Endodermal cell (in vitro differentiated cells): ENCODE measurements around the gene PRR13. TPM values are rescaled to one million over a fixed set of nuclear protein-coding genes. Genes with fewer than 3 reads are reported as not detected.

Experiments used
- DNase-seq: peaks from one replicate; pipeline ENCODE4 v3.0.0-alpha.2; 2017
- H3K27ac ChIP-seq: 2 replicates; pipeline ENCODE4 v1.5.1; 2013; ENCODE audit warnings: mild to moderate bottlenecking, low read depth, low read length, moderate library complexity
- H3K27me3 ChIP-seq: 2 replicates; pipeline ENCODE4 v1.6.1; 2013; ENCODE audit warnings: mild to moderate bottlenecking, low read length, moderate library complexity; ENCODE audit not compliant: insufficient read depth, control insufficient read depth, poor library complexity, severe bottlenecking
- H3K36me3 ChIP-seq: 2 replicates; pipeline ENCODE4 v1.7.0; 2013; ENCODE audit warnings: mild to moderate bottlenecking, low read length, moderate library complexity; ENCODE audit not compliant: control insufficient read depth, insufficient read depth
- H3K4me1 ChIP-seq: one replicate; pipeline ENCODE4 v1.7.0; 2013; ENCODE audit warnings: low read length; ENCODE audit not compliant: control insufficient read depth, insufficient read depth
- H3K4me3 ChIP-seq: 2 replicates; pipeline ENCODE4 v1.5.1; 2013; ENCODE audit warnings: mild to moderate bottlenecking, low read length, moderate library complexity
- H3K9ac ChIP-seq: 2 replicates; pipeline ENCODE4 v1.6.1; 2013; ENCODE audit warnings: mild to moderate bottlenecking, low read length, moderate library complexity; ENCODE audit not compliant: poor library complexity, severe bottlenecking; ENCODE audit errors: extremely low read depth
- H3K9me3 ChIP-seq: 2 replicates; pipeline ENCODE4 v1.6.1; 2013; ENCODE audit warnings: mild to moderate bottlenecking, low read length, moderate library complexity; ENCODE audit not compliant: control insufficient read depth
- H3K27ac Mint-ChIP-seq: 2 replicates; pipeline ENCODE4 v1.8.0; 2020; ENCODE audit warnings: mixed read lengths
- H3K27me3 Mint-ChIP-seq: 2 replicates; pipeline ENCODE4 v1.8.0; 2021; ENCODE audit warnings: mild to moderate bottlenecking, mixed read lengths; ENCODE audit not compliant: insufficient read depth
- H3K36me3 Mint-ChIP-seq: 2 replicates; pipeline ENCODE4 v1.8.0; 2020; ENCODE audit warnings: low read depth, mixed read lengths
- H3K4me1 Mint-ChIP-seq: 2 replicates; pipeline ENCODE4 v1.8.0; 2020; ENCODE audit warnings: mixed read lengths
- H3K4me3 Mint-ChIP-seq: 2 replicates; pipeline ENCODE4 v1.8.0; 2020; ENCODE audit warnings: mild to moderate bottlenecking, moderate library complexity, mixed read lengths
- H3K9me3 Mint-ChIP-seq: 2 replicates; pipeline ENCODE4 v1.8.0; 2020; ENCODE audit warnings: mild to moderate bottlenecking, mixed read lengths
- CTCF ChIP-seq: fragments of 200-600 bp; sonication (generic); conservative IDR thresholded peaks from 2 replicates; pipeline ENCODE4 v1.5.0; 2021; ENCODE audit warnings: antibody characterized with exemption, mild to moderate bottlenecking
- WGBS, 2 experiments: methylation state at CpG; one replicate each; pipeline versions ENCODE4 v1.1.5 to v1.1.7; 2013; ENCODE audit warnings: missing lambda C conversion rate in 2 of 2, mixed read lengths in 1 of 2; ENCODE audit not compliant: insufficient coverage in 1 of 2, insufficient read length in 1 of 2; 5-methylcytosine and 5-hydroxymethylcytosine counted together
- total RNA-seq, 2 donors: library from RNA; stranded (reverse); fragmentation: NEBNext Ultra II Directional in 1 of 2; extraction: Animal tissue kit (Norgen Biotek cat#: 25700) in 1 of 2; gene quantifications; 2 replicates in 1 of 2; 3 replicates in 1 of 2; pipeline ENCODE4 v1.2.1, GENCODE V29; 2021

Gene PRR13
- total RNA-seq, 2 donors from 2014 or later: 184 to 209 TPM

GRCh38 chr12:53424626-53425514 is 16.7 kb upstream of the PRR13 start:
- Histone ChIP-seq H3K27me3 (no peaks in the 10 kb centered on the region), H3K4me3 (peak overlapping the region; percentile 77), H3K9ac (peak overlapping the region; percentile 58), H3K4me1 (peaks cover 25% of the 10 kb centered on the region), H3K36me3 (no peaks in the 10 kb centered on the region), H3K27ac (no peak overlapping the region), H3K9me3 (no peaks in the 10 kb centered on the region)
- Mint-ChIP-seq H3K9me3 (no peaks in the 10 kb centered on the region), H3K4me1 (peaks cover 49% of the 10 kb centered on the region), H3K4me3 (peak overlapping the region; percentile 55), H3K27ac (peak overlapping the region; percentile 83), H3K36me3 (peaks cover 6% of the 10 kb centered on the region), H3K27me3 (no peaks in the 10 kb centered on the region)
- whole genome bisulfite sequencing, 2 experiments: 74 to 76% methylated on average over 3 to 9 of the region's 9 CpGs
- peak; percentile 80 for DNase-seq
- TF ChIP-seq CTCF: no peak

GRCh38 chr12:53425515-53426150 is 15.9 kb upstream of the PRR13 start:
- no peak for TF ChIP-seq CTCF
- Mint-ChIP-seq H3K4me1 (peaks cover 44% of the 10 kb centered on the region), H3K27ac (peak overlapping the region; percentile 83), H3K27me3 (no peaks in the 10 kb centered on the region), H3K4me3 (peak overlapping the region; percentile 55), H3K9me3 (no peaks in the 10 kb centered on the region), H3K36me3 (peaks cover 10% of the 10 kb centered on the region)
- no peaks in the 10 kb centered on the region for H3K27me3 ChIP-seq
- H3K9me3 ChIP-seq: no peaks in the 10 kb centered on the region
- H3K4me3 ChIP-seq: peak overlapping the region; percentile 77
- peak; percentile 65 for DNase-seq
- peaks cover 23% of the 10 kb centered on the region for H3K4me1 ChIP-seq
- 91 to 92% methylated on average over 6 to 11 of the region's 11 CpGs for WGBS, 2 experiments
- H3K36me3 ChIP-seq: no peaks in the 10 kb centered on the region
- no peak overlapping the region for H3K27ac ChIP-seq
- H3K9ac ChIP-seq: peak overlapping the region; percentile 58

GRCh38 chr12:53427905-53428594 is 13.5 kb upstream of the PRR13 start:
- H3K4me1 ChIP-seq: peaks cover 21% of the 10 kb centered on the region
- H3K27me3 Mint-ChIP-seq: no peaks in the 10 kb centered on the region
- no peak for TF ChIP-seq CTCF
- H3K27ac Mint-ChIP-seq: no peak overlapping the region
- DNase-seq: no peak
- no peak overlapping the region for H3K9ac ChIP-seq
- H3K27me3 ChIP-seq: no peaks in the 10 kb centered on the region
- H3K4me3 Mint-ChIP-seq: no peak overlapping the region
- H3K4me3 ChIP-seq: no peak overlapping the region
- H3K36me3 ChIP-seq: no peaks in the 10 kb centered on the region
- H3K9me3 Mint-ChIP-seq: no peaks in the 10 kb centered on the region
- H3K36me3 Mint-ChIP-seq: peaks cover 17% of the 10 kb centered on the region
- H3K4me1 Mint-ChIP-seq: peaks cover 39% of the 10 kb centered on the region
- H3K9me3 ChIP-seq: no peaks in the 10 kb centered on the region
- 91 to 96% methylated on average over 4 to 7 of the region's 7 CpGs for WGBS, 2 experiments
- H3K27ac ChIP-seq: no peak overlapping the region
